AG09309 (cell line): ENCODE data around the gene UGDH.
"Not testable (repeated sequence)": the region's sequence is repeated elsewhere in the genome, so short reads cannot be mapped to it uniquely, and the experiment has no call there.

ENCODE experiments used
- DNase-seq: peaks from one replicate; pipeline ENCODE4 v3.0.0-alpha.2; 2010; ENCODE audit warnings: low read depth
- H3K4me3 ChIP-seq: 2 replicates; pipeline ENCODE4 v1.5.1; 2011; ENCODE audit warnings: mild to moderate bottlenecking, low read depth, low read length, moderate library complexity; ENCODE audit not compliant: control insufficient read depth
- TF ChIP-seq, protein P1 (sequence below): IDR thresholded peaks from 2 replicates; pipeline ENCODE4 v1.5.1; 2011; ENCODE audit warnings: mild to moderate bottlenecking, low read depth, low read length, inconsistent platforms; ENCODE audit not compliant: insufficient read depth, control insufficient read depth; ENCODE audit errors: missing control alignments

Gene UGDH

DNA sequence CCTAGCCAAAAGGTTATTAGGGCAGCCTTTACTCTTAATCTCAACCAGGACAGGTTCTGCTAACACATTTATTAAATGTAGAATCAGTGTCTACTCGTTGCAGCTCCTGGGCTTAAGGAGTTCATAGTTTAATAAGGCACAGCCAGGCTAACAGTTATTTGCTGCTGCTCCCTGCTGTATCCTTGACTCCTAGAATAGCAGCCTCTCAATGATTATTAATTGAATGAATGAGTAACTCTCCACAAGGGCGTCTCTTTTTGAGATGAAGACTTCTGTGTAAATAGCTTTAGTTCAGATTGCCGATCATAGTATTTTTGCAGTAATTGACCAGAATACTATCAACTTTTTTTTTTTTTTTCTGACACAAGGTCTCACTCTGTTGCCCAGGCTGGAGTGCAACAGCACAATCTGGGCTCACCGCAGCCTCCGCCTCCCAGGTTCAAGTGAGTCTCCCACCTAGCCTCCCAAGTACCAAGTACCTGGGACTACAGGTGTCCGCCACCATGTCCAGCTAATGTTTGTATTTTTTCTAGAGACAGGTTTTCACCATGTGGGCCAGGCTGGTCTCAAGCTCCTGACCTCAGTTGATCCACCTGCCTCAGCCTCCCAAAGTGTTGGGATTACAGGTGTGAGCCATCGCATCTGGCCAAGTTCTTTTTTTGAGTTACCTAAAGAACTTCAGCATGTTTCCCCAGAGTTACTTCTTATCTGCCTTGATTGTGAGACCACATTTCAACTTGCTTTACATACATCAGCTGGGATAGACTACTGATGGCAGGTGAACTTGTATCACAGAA lies 2.9 kb downstream of the UGDH start:
- TF ChIP-seq, protein P1, sequence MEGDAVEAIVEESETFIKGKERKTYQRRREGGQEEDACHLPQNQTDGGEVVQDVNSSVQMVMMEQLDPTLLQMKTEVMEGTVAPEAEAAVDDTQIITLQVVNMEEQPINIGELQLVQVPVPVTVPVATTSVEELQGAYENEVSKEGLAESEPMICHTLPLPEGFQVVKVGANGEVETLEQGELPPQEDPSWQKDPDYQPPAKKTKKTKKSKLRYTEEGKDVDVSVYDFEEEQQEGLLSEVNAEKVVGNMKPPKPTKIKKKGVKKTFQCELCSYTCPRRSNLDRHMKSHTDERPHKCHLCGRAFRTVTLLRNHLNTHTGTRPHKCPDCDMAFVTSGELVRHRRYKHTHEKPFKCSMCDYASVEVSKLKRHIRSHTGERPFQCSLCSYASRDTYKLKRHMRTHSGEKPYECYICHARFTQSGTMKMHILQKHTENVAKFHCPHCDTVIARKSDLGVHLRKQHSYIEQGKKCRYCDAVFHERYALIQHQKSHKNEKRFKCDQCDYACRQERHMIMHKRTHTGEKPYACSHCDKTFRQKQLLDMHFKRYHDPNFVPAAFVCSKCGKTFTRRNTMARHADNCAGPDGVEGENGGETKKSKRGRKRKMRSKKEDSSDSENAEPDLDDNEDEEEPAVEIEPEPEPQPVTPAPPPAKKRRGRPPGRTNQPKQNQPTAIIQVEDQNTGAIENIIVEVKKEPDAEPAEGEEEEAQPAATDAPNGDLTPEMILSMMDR, result no peak
- DNase-seq, result no peak
- H3K4me3 ChIP-seq, result peak overlapping the region; percentile 5; the same call in 1 of the 2 replicates

DNA sequence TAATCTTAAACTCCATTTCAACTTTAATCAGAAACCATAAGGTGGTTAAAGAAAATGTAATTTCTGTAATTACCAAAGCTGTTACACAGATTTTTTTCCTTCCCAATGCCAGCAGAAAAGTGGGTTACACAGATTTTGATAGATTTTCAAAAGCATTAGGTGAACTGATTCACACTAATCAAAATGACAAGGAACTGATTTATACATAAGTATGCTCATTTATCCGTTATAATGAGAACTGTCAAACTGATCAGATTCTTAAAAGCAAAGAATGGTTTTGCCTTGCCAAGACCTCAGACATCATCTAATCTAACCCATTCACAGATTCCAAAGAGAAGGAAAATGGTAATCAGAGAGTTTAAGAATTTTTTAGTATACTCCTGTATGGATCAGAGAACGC lies 5.2 kb downstream of the UGDH start:
- H3K4me3 ChIP-seq, result no peak overlapping the region
- DNase-seq, result no peak
- TF ChIP-seq, protein P1, result no peak

DNA sequence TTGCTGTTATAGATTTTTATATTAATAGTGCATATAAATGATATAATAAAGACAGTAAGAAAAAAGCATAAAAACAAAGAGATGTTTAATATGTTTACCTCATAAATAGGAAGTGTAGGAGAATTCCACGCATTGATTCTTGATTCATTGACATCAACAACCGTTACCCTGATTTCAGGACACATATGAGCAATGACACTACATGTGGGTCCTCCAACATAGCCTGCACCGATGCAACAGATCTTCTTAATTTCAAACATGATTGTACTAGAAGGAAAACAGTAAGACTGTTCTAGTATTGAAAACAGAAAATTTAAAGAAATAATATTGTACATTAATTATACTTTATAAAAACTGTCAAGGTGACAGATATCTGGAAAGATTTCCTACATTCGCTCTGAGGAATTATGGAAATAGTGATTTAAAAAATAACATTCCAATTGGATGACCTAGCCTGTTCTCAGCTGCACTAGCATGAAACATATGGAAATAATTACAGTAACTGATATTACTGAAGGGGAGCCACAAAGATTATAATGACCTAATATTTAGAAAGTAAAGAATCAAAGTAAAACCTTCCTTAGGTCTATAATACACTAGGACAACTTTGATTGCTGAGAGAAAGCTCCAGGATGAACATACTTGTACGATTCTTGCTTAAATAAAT lies 5.9 kb downstream of the UGDH start:
- TF ChIP-seq, protein P1, result no peak
- no peak overlapping the region for H3K4me3 ChIP-seq
- no peak for DNase-seq

DNA sequence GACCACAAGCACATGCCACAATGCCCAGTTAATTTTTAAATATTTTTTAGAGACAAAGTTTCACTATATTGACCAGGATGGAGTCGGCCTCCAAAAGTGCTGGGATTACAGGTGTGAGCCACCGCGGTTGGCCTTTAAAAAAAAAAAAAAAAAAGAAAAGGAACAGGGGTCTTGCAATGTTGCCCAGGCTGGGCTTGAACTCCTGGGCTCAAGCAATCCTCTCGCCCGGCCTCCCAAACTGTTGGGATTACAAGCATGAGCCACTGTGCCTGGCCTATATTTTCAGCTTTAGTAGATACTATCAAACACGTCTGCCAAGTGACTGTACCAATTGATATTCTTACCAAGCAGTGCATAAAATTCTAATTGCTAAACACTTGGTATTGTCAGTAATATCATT lies 8.8 kb downstream of the UGDH start:
- TF ChIP-seq, protein P1, result no peak
- no peak overlapping the region for H3K4me3 ChIP-seq
- no peak for DNase-seq

DNA sequence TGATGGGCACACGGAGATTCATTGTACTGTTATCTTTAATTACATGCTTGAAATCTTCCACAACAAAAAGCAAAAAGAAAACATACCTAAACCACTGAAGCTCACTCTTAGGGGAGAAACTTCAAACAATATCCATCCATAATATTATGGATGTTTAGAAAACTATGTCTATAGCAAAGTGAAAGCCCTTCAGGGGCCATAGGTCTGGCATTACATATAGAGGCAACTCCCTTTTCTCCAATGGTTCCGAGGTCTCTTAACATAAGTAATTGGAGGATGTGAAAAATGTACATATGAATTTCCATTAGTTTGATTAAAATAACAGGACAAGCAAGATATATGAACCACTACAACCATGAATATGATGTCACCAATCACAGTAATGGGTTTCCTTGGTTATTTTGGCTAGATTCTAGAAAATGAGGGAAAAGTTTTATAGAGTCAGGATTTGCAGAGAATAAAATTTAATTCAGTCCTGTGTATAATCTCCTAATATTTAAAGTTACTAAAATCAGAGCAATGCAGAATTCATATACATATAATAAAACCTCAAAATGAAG lies 10.8 kb downstream of the UGDH start:
- no peak for DNase-seq
- H3K4me3 ChIP-seq, result no peak overlapping the region
- TF ChIP-seq, protein P1, result no peak

DNA sequence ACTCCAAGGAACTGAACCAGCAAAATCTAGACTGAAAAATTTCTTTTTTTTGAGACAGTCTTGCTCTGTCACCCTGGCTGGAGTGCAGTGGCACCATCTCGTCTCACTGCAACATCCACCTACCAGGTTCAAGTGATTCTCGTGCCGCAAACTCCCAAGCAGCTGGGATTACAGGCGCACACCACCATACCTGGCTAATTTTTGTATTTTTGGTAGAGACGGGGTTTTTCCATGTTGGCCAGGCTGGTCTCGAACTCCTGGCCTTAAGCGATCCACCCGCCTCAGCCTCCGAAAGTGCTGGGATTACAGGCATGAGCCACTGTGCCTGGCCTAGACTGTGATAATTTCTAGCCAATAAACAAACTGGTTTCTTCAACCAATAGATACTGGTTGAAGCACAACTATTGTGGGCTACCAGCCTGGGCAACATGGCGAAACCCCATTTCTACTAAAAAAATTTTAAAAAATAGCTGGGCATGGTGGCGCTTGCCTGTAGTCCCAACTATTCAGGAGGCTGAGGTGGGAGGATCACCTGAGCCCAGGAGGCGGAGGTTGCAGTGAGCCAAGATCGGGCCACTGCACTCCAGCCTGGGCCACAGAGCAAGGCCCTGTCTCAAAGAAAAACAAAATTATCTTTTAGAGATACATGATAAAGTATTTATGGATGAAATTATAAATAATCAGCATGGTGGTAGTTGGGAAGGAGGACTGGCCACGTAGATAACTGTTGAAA lies 11.4 kb downstream of the UGDH start:
- not testable (repeated sequence) for DNase-seq, H3K4me3 ChIP-seq
